ENCODE measurements around the gene GUCY1A2.
"Not testable (repeated sequence)": the region's sequence is repeated elsewhere in the genome, so short reads cannot be mapped to it uniquely, and the experiment has no call there.

Gene GUCY1A2

DNA sequence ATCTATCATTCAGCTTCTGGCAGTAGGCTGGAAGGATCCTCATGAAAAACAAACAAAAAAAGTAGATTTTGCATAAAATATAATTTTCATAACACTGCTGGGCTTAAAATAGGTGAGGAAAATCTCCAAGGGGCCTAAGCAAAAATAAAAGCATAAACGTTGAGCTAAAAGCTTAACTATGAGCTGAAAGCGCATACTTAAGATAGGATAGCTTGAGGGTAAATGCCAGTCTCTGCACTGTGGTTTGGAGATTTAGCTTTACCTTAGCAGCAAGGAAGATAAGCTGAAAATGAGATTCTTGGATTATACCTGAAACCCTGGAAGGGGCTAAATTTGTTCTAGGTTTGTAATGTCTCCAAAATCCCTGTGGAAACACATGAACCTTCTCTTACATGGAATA, 183.7 kb downstream of the GUCY1A2 start:
- DNase-seq (ENCODE audit: low read depth) = no peak

DNA sequence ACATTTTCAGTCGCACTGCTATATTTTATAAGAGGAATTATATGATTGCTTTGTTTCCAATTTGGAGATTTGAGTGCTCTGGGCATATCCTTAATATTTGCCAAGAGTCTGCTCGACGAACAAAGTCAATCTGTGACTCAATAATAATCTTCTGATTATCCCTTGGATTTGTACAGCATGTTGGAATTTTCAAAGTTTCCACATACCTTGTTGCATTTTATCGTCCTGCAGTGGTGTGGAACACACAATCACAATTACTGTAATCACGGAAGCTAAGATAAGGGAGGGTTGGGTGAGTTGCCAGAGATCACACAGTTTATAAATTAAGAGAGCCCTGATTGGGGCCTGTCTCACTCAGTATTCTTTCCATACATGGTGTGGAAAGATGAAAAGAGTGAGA, 189.3 kb downstream of the GUCY1A2 start:
- no peak for DNase-seq (ENCODE audit: low read depth)

DNA sequence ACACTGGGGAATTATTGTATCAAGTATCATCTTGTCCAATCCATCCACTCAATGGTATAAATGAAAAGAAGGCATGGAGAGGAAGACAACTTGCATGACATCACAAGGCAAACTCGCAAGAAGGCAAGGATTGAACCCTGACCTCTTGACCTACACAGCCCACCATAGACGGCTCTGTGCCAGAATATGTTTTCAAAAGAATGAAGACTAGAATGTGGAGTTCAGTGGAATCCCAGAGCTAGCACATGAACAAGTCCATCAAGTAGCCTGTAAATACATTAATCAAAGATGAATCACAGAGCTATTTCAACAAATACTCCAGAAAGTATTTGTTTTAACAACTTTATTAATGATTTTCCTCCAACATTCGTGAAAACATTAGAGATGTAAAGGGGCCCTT, 189.7 kb downstream of the GUCY1A2 start:
- no peak for DNase-seq (ENCODE audit: low read depth)

- DNase-seq (ENCODE audit: low read depth) = no peak
Measured at GRCh38 chr11:106827687-106828086, 190.6 kb downstream of the GUCY1A2 start.

- not testable (repeated sequence) for DNase-seq (ENCODE audit: low read depth)
Measured at GRCh38 chr11:106826558-106826957, 191.7 kb downstream of the GUCY1A2 start.

GRCh38 chr11:106821826-106822225, 196.4 kb downstream of the GUCY1A2 start:
- no peak for DNase-seq (ENCODE audit: low read depth)

GRCh38 chr11:106821291-106821690, 197.0 kb downstream of the GUCY1A2 start:
- DNase-seq (ENCODE audit: low read depth) = no peak

DNA sequence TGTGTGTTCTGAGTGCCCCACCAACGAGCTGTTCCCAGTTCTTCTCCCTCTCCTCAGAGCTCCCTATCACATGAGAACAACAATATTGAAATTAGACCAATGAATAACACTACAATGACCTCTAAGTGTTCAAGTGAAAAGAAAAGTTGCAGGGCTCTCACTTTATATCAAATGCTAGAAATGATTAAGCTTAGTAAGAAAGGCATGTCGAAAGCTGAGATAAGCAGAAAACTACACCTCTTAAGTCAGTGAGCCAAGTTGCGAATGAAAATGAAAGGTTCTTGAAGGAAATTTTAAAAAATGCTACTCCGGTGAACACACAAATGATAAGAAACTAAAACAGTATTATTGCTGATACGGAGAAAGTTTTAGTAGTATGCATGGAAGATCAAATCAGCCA, 199.8 kb downstream of the GUCY1A2 start:
- no peak for DNase-seq (ENCODE audit: low read depth)

DNA sequence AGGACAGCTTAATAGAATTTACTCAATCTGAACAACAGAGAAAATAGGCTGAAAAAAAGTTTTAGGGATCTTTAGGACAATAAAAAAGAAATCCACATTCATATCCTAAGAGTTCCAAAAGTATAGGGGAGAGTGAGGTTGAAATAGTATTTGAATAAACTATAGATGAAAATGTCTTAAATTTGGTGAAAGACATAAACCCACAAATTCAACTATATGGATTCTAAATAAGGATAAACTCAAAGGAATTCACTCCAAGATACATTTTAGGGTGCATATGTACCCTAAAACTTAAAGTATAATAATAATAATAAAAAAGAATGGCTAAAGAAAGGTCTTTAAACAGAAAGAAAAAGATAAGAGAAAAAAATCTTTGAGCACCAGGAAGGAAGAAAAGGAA, 203.1 kb downstream of the GUCY1A2 start:
- DNase-seq (ENCODE audit: low read depth) = no peak

DNA sequence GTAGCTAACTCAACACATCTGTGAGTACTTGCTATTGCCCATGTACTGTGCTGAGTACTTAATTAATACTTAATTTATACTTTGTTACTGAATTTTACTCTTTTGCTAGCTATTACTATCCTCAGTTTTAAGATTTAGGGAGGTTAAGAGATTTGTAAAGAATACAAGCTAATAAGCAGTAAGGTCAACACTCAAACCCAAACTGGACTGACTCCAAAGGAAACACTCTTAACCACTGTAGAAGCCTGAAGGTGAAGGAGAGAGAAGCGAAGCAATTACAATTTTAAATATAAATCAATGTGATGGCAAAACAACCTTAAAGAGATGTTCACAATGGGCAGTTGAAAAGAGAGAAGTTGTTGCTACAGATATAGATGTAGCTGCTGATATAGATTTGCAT, 204.5 kb downstream of the GUCY1A2 start:
- DNase-seq (ENCODE audit: low read depth) = no peak

DNA sequence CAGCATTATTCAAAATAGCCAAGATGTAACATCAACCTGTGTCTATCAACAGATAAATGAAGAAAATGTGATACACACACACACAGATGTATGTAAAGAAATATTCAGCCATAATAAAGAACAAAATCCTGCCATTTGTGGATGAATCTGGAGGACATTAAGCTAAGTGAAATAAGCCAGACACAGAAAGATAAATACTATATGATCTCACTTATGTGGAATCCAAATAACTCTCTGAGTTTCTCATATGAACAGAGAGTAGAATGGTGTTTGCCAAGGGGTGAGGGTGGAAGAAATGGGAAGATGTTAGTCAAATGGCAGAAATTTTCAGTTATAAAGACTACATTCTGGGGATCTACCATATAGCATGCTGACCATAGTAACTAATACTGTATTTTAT, 224.2 kb downstream of the GUCY1A2 start:
- DNase-seq (ENCODE audit: low read depth) = peak; percentile 8

- no peak for DNase-seq (ENCODE audit: low read depth)
Measured at GRCh38 chr11:106789406-106789805, 228.9 kb downstream of the GUCY1A2 start.

GRCh38 chr11:106787454-106787853, 230.8 kb downstream of the GUCY1A2 start:
- no peak for DNase-seq (ENCODE audit: low read depth)

DNA sequence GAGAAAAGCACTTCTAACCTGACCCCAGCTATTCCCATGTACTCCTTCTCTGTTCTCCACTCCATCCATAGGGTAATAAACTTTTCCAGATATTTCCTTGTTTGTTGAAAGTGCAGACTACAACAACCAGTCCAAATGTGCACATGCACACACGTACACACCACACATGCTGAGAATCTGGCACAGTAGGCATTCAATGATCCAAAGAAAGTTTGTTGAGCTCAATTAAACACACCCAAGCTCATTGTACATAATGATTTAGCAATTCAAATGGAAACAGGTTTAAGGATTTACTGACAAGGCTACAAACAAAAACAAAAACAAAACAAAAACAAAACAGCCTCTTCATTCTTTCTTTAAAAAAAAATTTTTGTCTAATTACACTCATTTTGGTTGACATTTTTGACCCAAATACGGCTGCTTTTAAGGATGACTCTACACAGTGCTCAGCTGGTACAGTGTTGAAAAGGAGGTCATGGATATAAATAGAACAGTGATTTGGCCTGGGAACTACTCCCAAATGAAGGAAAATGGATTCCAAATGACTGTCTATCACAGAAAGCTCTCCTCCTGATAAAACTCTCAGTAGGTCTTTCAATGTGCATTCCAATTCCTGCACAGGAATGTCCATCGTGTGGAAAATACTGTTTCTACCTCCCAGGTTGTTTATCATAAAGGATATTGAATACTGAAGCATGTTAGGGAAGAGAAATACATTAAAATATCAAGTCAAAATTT, 232.2 kb downstream of the GUCY1A2 start:
- peak; percentile 4 for DNase-seq (ENCODE audit: low read depth)

GRCh38 chr11:106777302-106777701, 241.0 kb downstream of the GUCY1A2 start:
- not testable (repeated sequence) for DNase-seq (ENCODE audit: low read depth)

GRCh38 chr11:106770489-106771085, 247.7 kb downstream of the GUCY1A2 start:
- no peak for DNase-seq (ENCODE audit: low read depth)

GRCh38 chr11:106765469-106766258, 252.6 kb downstream of the GUCY1A2 start:
- no peak for DNase-seq (ENCODE audit: low read depth)

- DNase-seq (ENCODE audit: low read depth) = no peak
Measured at GRCh38 chr11:106763501-106763900, 254.8 kb downstream of the GUCY1A2 start.

- DNase-seq (ENCODE audit: low read depth) = no peak
Measured at GRCh38 chr11:106761745-106762144, 256.5 kb downstream of the GUCY1A2 start.

- DNase-seq (ENCODE audit: low read depth) = no peak
Measured at GRCh38 chr11:106761240-106761639, 257.0 kb downstream of the GUCY1A2 start.

- DNase-seq (ENCODE audit: low read depth) = no peak
Measured at GRCh38 chr11:106748059-106748458, 270.2 kb downstream of the GUCY1A2 start.

GRCh38 chr11:106745941-106746340, 272.3 kb downstream of the GUCY1A2 start:
- DNase-seq (ENCODE audit: low read depth) = no peak

DNA sequence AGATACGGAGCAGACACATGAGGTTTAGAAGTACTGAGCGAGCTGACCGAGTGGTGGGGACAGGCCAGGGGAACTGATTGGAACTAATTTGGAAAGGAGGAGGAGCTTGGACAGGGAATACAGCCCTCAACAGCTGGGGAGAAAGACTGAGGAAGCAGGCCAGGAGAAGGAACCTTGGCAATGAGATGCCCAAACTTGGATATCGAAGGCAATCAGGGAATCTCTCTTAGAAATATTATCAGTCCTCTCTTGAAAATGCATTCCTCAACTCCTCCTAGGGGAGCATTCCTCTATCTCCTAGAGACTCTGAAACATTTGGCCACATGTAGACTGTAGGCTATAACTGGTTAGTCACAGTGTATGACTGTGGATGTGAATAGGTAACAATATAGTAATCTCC, 284.6 kb downstream of the GUCY1A2 start:
- DNase-seq (ENCODE audit: low read depth) = no peak
